ENCODE measurements around the gene IRX3.

GRCh38 chr16:54236773-54237172 is 49.8 kb downstream of the IRX3 start:
- TF ChIP-seq POLR2AphosphoS5 (IDR thresholded peaks at IDR 0.05; ENCODE audit: borderline replicate concordance, low read depth, low read length) = no peak
- TF ChIP-seq EZH2 (IDR thresholded peaks at IDR 0.05) = no peak

All from SK-N-MC (cell line).